Astrocyte (in vitro differentiated cells and primary cell): ENCODE data around the gene MYCBP2. TPM values are rescaled to one million over a fixed set of nuclear protein-coding genes. Genes with fewer than 3 reads are reported as not detected.
"Not testable (repeated sequence)": the region's sequence is repeated elsewhere in the genome, so short reads cannot be mapped to it uniquely, and the experiment has no call there.

ENCODE experiments used
- DNase-seq: peaks from one replicate; pipeline ENCODE4 v3.0.0-alpha.2; 2010; ENCODE audit warnings: low read depth
- FAIRE-seq: peaks from 2 replicates; lab custom pipeline; 2011; peaks lifted over from hg19 to GRCh38; lab: Jason Lieb, UNC
- H2AFZ ChIP-seq: 2 replicates; pipeline ENCODE4 v1.6.0; 2012; ENCODE audit warnings: low read depth, low read length, inconsistent platforms
- H3K27ac ChIP-seq: 2 replicates; pipeline ENCODE4 v1.5.1; 2011; ENCODE audit warnings: low read depth, low read length, inconsistent platforms
- H3K27me3 ChIP-seq: 2 replicates; pipeline ENCODE4 v1.6.0; 2011; ENCODE audit warnings: low read length, inconsistent platforms; ENCODE audit not compliant: insufficient read depth
- H3K36me3 ChIP-seq: 2 replicates; pipeline ENCODE4 v1.5.1; 2011; ENCODE audit warnings: low read length, inconsistent platforms; ENCODE audit not compliant: insufficient read depth
- H3K4me1 ChIP-seq: 2 replicates; pipeline ENCODE4 v1.5.1; 2011; ENCODE audit warnings: low read length, inconsistent platforms; ENCODE audit not compliant: insufficient read depth
- H3K4me2 ChIP-seq: 2 replicates; pipeline ENCODE4 v1.6.0; 2012; ENCODE audit warnings: low read length, inconsistent platforms
- H3K4me3 ChIP-seq: 2 replicates; pipeline ENCODE4 v1.5.1; 2011; ENCODE audit warnings: low read depth, mild to moderate bottlenecking, low read length, inconsistent platforms; ENCODE audit not compliant: insufficient read depth
- H3K79me2 ChIP-seq: 2 replicates; pipeline ENCODE4 v1.6.0; 2012; ENCODE audit warnings: mild to moderate bottlenecking, low read length, inconsistent platforms; ENCODE audit not compliant: insufficient read depth
- H3K9ac ChIP-seq: 2 replicates; pipeline ENCODE4 v1.6.0; 2012; ENCODE audit warnings: mild to moderate bottlenecking, low read length, inconsistent platforms
- H3K9me3 ChIP-seq: 2 replicates; pipeline ENCODE4 v1.5.1; 2012; ENCODE audit warnings: low read depth, mild to moderate bottlenecking, low read length, inconsistent platforms; ENCODE audit not compliant: insufficient read depth
- H4K20me1 ChIP-seq: 2 replicates; pipeline ENCODE4 v1.6.0; 2012; ENCODE audit warnings: low read length, inconsistent platforms; ENCODE audit not compliant: insufficient read depth
- H3K27ac Mint-ChIP-seq: one replicate; pipeline ENCODE4 v1.8.0; 2021; ENCODE audit warnings: mild to moderate bottlenecking, mixed read lengths; ENCODE audit not compliant: unreplicated experiment
- H3K27me3 Mint-ChIP-seq: one replicate; pipeline ENCODE4 v1.8.0; 2021; ENCODE audit warnings: low read depth, mixed read lengths; ENCODE audit not compliant: unreplicated experiment
- H3K36me3 Mint-ChIP-seq: one replicate; pipeline ENCODE4 v1.8.0; 2021; ENCODE audit warnings: low read depth, mixed read lengths; ENCODE audit not compliant: unreplicated experiment
- H3K4me1 Mint-ChIP-seq: one replicate; pipeline ENCODE4 v1.8.0; 2021; ENCODE audit warnings: low read depth, mixed read lengths; ENCODE audit not compliant: unreplicated experiment
- H3K4me3 Mint-ChIP-seq: one replicate; pipeline ENCODE4 v1.8.0; 2021; ENCODE audit warnings: mild to moderate bottlenecking, moderate library complexity, mixed read lengths; ENCODE audit not compliant: unreplicated experiment
- H3K9me3 Mint-ChIP-seq: one replicate; pipeline ENCODE4 v1.8.0; 2021; ENCODE audit warnings: mild to moderate bottlenecking, mixed read lengths; ENCODE audit not compliant: unreplicated experiment
- CTCF ChIP-seq: IDR thresholded peaks from 2 replicates; pipeline ENCODE4 v1.5.1; 2011; ENCODE audit warnings: low read depth, mild to moderate bottlenecking, inconsistent platforms, low read length, moderate library complexity; ENCODE audit not compliant: insufficient read depth
- EZH2 ChIP-seq: IDR thresholded peaks from 2 replicates; pipeline ENCODE4 v1.6.1; 2012; ENCODE audit warnings: mild to moderate bottlenecking, low read length, inconsistent platforms; ENCODE audit not compliant: insufficient read depth
- total RNA-seq: library from RNA; stranded (reverse); gene quantifications from 2 replicates; pipeline ENCODE4 v1.2.1, GENCODE V29; 2021

MYCBP2 gene
- total RNA-seq, 1 donor from 2014 or later, result 72.3 TPM

- TF ChIP-seq CTCF (no peak), EZH2 (no peak)
- Histone ChIP-seq H4K20me1 (peaks cover 87% of the 10 kb centered on the region), H3K9me3 (no peaks in the 10 kb centered on the region), H3K36me3 (no peaks in the 10 kb centered on the region), H2AFZ (no peak overlapping the region), H3K4me2 (no peak overlapping the region), H3K4me1 (no peaks in the 10 kb centered on the region), H3K9ac (no peak overlapping the region), H3K27ac (no peak overlapping the region), H3K79me2 (peaks cover 93% of the 10 kb centered on the region), H3K27me3 (no peaks in the 10 kb centered on the region), H3K4me3 (no peak overlapping the region)
- Mint-ChIP-seq H3K9me3 (no peaks in the 10 kb centered on the region), H3K4me3 (no peak overlapping the region), H3K27me3 (no peaks in the 10 kb centered on the region), H3K36me3 (no peaks in the 10 kb centered on the region), H3K27ac (no peak overlapping the region), H3K4me1 (peaks cover 26% of the 10 kb centered on the region)
- FAIRE-seq (no peak), DNase-seq (no peak)
Observed at GRCh38 chr13:77318741-77319140, 8.2 kb downstream of the MYCBP2 start.

- Mint-ChIP-seq H3K4me1 (peaks cover 20% of the 10 kb centered on the region), H3K27me3 (no peaks in the 10 kb centered on the region), H3K27ac (no peak overlapping the region), H3K36me3 (no peaks in the 10 kb centered on the region), H3K4me3 (no peak overlapping the region), H3K9me3 (no peaks in the 10 kb centered on the region)
- TF ChIP-seq CTCF, result no peak
- TF ChIP-seq EZH2, result no peak
- no peaks in the 10 kb centered on the region for H3K4me1 ChIP-seq
- no peak overlapping the region for H3K4me2 ChIP-seq
- no peak for DNase-seq
- no peak for FAIRE-seq
- peaks cover 93% of the 10 kb centered on the region for H3K79me2 ChIP-seq
- H3K27me3 ChIP-seq, result no peaks in the 10 kb centered on the region
- no peaks in the 10 kb centered on the region for H3K9me3 ChIP-seq
- peaks cover 82% of the 10 kb centered on the region for H4K20me1 ChIP-seq
- no peak overlapping the region for H3K9ac ChIP-seq
- no peak overlapping the region for H3K27ac ChIP-seq
- no peak overlapping the region for H2AFZ ChIP-seq
- no peaks in the 10 kb centered on the region for H3K36me3 ChIP-seq
- H3K4me3 ChIP-seq, result no peak overlapping the region
Observed at GRCh38 chr13:77316430-77316829, 10.5 kb downstream of the MYCBP2 start.

- not testable (repeated sequence) for H3K9me3 Mint-ChIP-seq, H3K36me3 Mint-ChIP-seq, H3K27me3 Mint-ChIP-seq, H2AFZ ChIP-seq, DNase-seq, FAIRE-seq, H3K4me1 ChIP-seq, H3K27ac ChIP-seq, H3K27ac Mint-ChIP-seq, H3K4me3 ChIP-seq, H3K4me2 ChIP-seq, H3K4me3 Mint-ChIP-seq, H3K9me3 ChIP-seq, H3K27me3 ChIP-seq, H3K9ac ChIP-seq, H3K36me3 ChIP-seq
- H4K20me1 ChIP-seq, result peaks cover 83% of the 10 kb centered on the region
- peaks cover 28% of the 10 kb centered on the region for H3K4me1 Mint-ChIP-seq
- peaks cover 93% of the 10 kb centered on the region for H3K79me2 ChIP-seq
Observed at GRCh38 chr13:77315509-77315908, 11.4 kb downstream of the MYCBP2 start.
